ENCODE measurements around the gene SMYD3.

GRCh38 chr1:246058466-246058865 lies 448.6 kb downstream of the SMYD3 start:
- TF ChIP-seq CTCF (conservative IDR thresholded peaks at IDR 0.05) (no peak), EZH2 (IDR thresholded peaks at IDR 0.05; ENCODE audit: low read depth) (no peak)
